GM18873 (cell line): ENCODE results near the gene MTCH1.
"Not testable (repeated sequence)": the region's sequence is repeated elsewhere in the genome, so short reads cannot be mapped to it uniquely, and the experiment has no call there.

Experiments
- ATAC-seq: cut with Tn5 transposase; IDR thresholded peaks from one replicate; pipeline ENCODE4 v1.9.1; 2021; ENCODE audit warnings: mild to moderate bottlenecking, moderate library complexity, moderate number of reproducible peaks; ENCODE audit not compliant: unreplicated experiment, low FRiP score

Gene MTCH1

GRCh38 chr6:36956446-36956820 is 29.6 kb downstream of the MTCH1 start:
- ATAC-seq: no peak

- ATAC-seq: no peak
These were observed 30.1 kb downstream of the MTCH1 start for GRCh38 chr6:36955671-36956445.

GRCh38 chr6:36955136-36955535 is 30.9 kb downstream of the MTCH1 start:
- no peak for ATAC-seq

GRCh38 chr6:36954262-36954931 is 31.6 kb downstream of the MTCH1 start, which contains the start of gene PI16:
Gene PI16, plus strand, starts transcription at chr6:36954738. Its CDS starts 23 bp downstream, at chr6:36954761.
- ATAC-seq: no peak

- no peak for ATAC-seq
These were observed 32.1 kb downstream of the MTCH1 start for GRCh38 chr6:36953931-36954261.

GRCh38 chr6:36949636-36950035 is 36.4 kb downstream of the MTCH1 start:
- no peak for ATAC-seq

- ATAC-seq: not testable (repeated sequence)
These were observed 36.9 kb downstream of the MTCH1 start for GRCh38 chr6:36949076-36949475.

- ATAC-seq: no peak
These were observed 38.2 kb downstream of the MTCH1 start for GRCh38 chr6:36947570-36948351.

GRCh38 chr6:36946526-36946925 is 39.5 kb downstream of the MTCH1 start:
- ATAC-seq: no peak

GRCh38 chr6:36945301-36945700 is 40.7 kb downstream of the MTCH1 start:
- ATAC-seq: no peak

GRCh38 chr6:36944650-36945049 is 41.3 kb downstream of the MTCH1 start:
- no peak for ATAC-seq

- ATAC-seq: not testable (repeated sequence)
These were observed 43.7 kb downstream of the MTCH1 start for GRCh38 chr6:36942329-36942728.

GRCh38 chr6:36941561-36941960 is 44.4 kb downstream of the MTCH1 start:
- ATAC-seq: not testable (repeated sequence)

GRCh38 chr6:36940027-36940426 is 46.0 kb downstream of the MTCH1 start:
- no peak for ATAC-seq

- ATAC-seq: not testable (repeated sequence)
These were observed 47.0 kb downstream of the MTCH1 start for GRCh38 chr6:36939005-36939404.

GRCh38 chr6:36938536-36938935 is 47.5 kb downstream of the MTCH1 start:
- ATAC-seq: no peak

- no peak for ATAC-seq
These were observed 48.1 kb downstream of the MTCH1 start for GRCh38 chr6:36937896-36938295.

GRCh38 chr6:36936824-36937223 is 49.2 kb downstream of the MTCH1 start:
- ATAC-seq: no peak

- ATAC-seq: no peak
These were observed 51.1 kb downstream of the MTCH1 start for GRCh38 chr6:36934901-36935300.

- ATAC-seq: no peak
These were observed 52.5 kb downstream of the MTCH1 start for GRCh38 chr6:36933519-36933918.

- no peak for ATAC-seq
These were observed 52.9 kb downstream of the MTCH1 start for GRCh38 chr6:36933102-36933501.
